Psoas muscle (tissue), 8 donors: ENCODE results near the gene ACTC1. TPM values are rescaled to one million over a fixed set of nuclear protein-coding genes. Genes with fewer than 3 reads are reported as not detected.

Experiments used
- ATAC-seq, 4 donors: fragments of 200-7000 bp; cut with Tn5 transposase; one replicate each; pipeline ENCODE4 v1.9.1; 2020; ENCODE audit warnings: moderate library complexity in 3 of 4, mild to moderate bottlenecking in 2 of 4
- DNase-seq, 2 donors: peaks; one replicate each; pipeline ENCODE4 v3.0.0-alpha.2; 2020
- H3K27ac ChIP-seq: fragments of 200-600 bp; one replicate; pipeline ENCODE4 v1.8.0; 2022
- H3K27me3 ChIP-seq, 3 donors: fragments of 200-600 bp in 1 of 3; one replicate each; pipeline versions ENCODE4 v1.6.1 to v1.8.0; 2013 to 2022; ENCODE audit warnings: low read length in 2 of 3, mild to moderate bottlenecking in 2 of 3, moderate library complexity in 1 of 3; ENCODE audit not compliant: insufficient read depth in 3 of 3
- H3K36me3 ChIP-seq, 2 donors: fragments of 200-600 bp in 1 of 2; one replicate each; pipeline versions ENCODE4 v1.6.1 to v1.8.0; 2013 to 2022; ENCODE audit warnings: low read depth in 1 of 2, mild to moderate bottlenecking in 1 of 2, moderate library complexity in 1 of 2; ENCODE audit not compliant: insufficient read depth in 1 of 2
- H3K4me1 ChIP-seq: fragments of 200-600 bp; one replicate; pipeline ENCODE4 v1.8.0; 2022
- H3K4me3 ChIP-seq: fragments of 200-600 bp; one replicate; pipeline ENCODE4 v1.8.0; 2022; ENCODE audit warnings: mild to moderate bottlenecking
- H3K9me3 ChIP-seq: fragments of 200-600 bp; one replicate; pipeline ENCODE4 v1.8.0; 2022
- CTCF ChIP-seq: fragments of 200-600 bp; IDR thresholded peaks from one replicate; pipeline ENCODE4 v1.8.0; 2022; ENCODE audit warnings: antibody characterized with exemption
- WGBS, 3 donors: extraction: QIAGEN DNeasy Blood & Tissue Kit; methylation state at CpG; one replicate each; pipeline versions ENCODE4 v1.1.6 to v1.1.7; 2013; 5-methylcytosine and 5-hydroxymethylcytosine counted together
- intact Hi-C, 2 donors: fragments of 100-400 bp; cut with DNase I; formaldehyde crosslinking; loops; one replicate each; pipeline versions ENCODE4 v1.11.0 to v1.14.2; 2022
- polyA plus RNA-seq, 3 donors: library from polyadenylated mRNA; stranded (reverse); fragments of 200-250 nt; gene quantifications; one replicate each; pipeline ENCODE4 v1.2.3, GENCODE V29; 2013
- total RNA-seq, 4 donors: library from RNA; stranded (reverse); fragmentation: NEBNext Ultra II Directional in 2 of 4; extraction: Animal tissue kit (Norgen Biotek cat#: 25700) in 2 of 4; gene quantifications; one replicate each; pipeline versions ENCODE4 v1.2.1 to v1.2.4, GENCODE V29; 2021 to 2023
- donor health status: healthy with polysubstance abuse.
- donor health status: DM: no; HTN: no; CAD: no; lungs with moderate emphysema.
- donor health status: Bipolar disorder and iron deficiency.
- donor health status: healthy.
- donor health status: DM: yes; HTN: yes; CAD: no.
- donor health status: DM: no; HTN: no; CAD: no.
- donor health status: DM: no; HTN: no; CAD: no.
- donor health status: DM: yes; HTN: yes; CAD: no.

The ACTC1 gene
- total and polyA plus RNA-seq, 7 donors: 33.5 to 3,379 (median 644) TPM

GRCh38 chr15:34769711-34770110, 25.6 kb downstream of the ACTC1 start:
- Histone ChIP-seq H3K4me1 (no peaks in the 10 kb centered on the region), H3K9me3 (no peaks in the 10 kb centered on the region), H3K27ac (no peak overlapping the region), H3K27me3 (no peaks in the 10 kb centered on the region), H3K36me3 (no peaks in the 10 kb centered on the region), H3K4me3 (no peak overlapping the region)
- TF ChIP-seq CTCF: no peak
- no peak for DNase-seq
- intact Hi-C loops: no loop called here
- WGBS, 3 donors: 59 to 84% (median 78%) methylated on average over 2 of the region's 2 CpGs
- no peak for ATAC-seq

- no peaks in the 10 kb centered on the region for H3K36me3 ChIP-seq
- ATAC-seq: no peak
- no peaks in the 10 kb centered on the region for H3K27me3 ChIP-seq
- no peak for DNase-seq
- H3K27ac ChIP-seq: no peak overlapping the region
- no peaks in the 10 kb centered on the region for H3K4me1 ChIP-seq
- H3K4me3 ChIP-seq: no peak overlapping the region
- intact Hi-C loops: no loop called here
- TF ChIP-seq CTCF: no peak
- no peaks in the 10 kb centered on the region for H3K9me3 ChIP-seq
These were observed 26.8 kb downstream of the ACTC1 start for GRCh38 chr15:34768530-34768929.

- Histone ChIP-seq H3K4me3 (no peak overlapping the region), H3K27ac (no peak overlapping the region), H3K9me3 (no peaks in the 10 kb centered on the region), H3K4me1 (no peaks in the 10 kb centered on the region), H3K36me3 (no peaks in the 10 kb centered on the region), H3K27me3 (no peaks in the 10 kb centered on the region)
- DNase-seq (no peak), ATAC-seq (no peak)
- WGBS, 3 donors: 52 to 70% (median 59%) methylated on average over 5 of the region's 5 CpGs
- intact Hi-C loops: no loop called here
- TF ChIP-seq CTCF: no peak
These were observed 29.6 kb downstream of the ACTC1 start for GRCh38 chr15:34765741-34766140.

- Histone ChIP-seq H3K27me3 (peaks cover 0 to 20% (median 8%) of the 10 kb centered on the region in 3 donors), H3K27ac (no peak overlapping the region), H3K36me3 (no peaks in the 10 kb centered on the region), H3K9me3 (no peaks in the 10 kb centered on the region), H3K4me3 (no peak overlapping the region), H3K4me1 (no peaks in the 10 kb centered on the region)
- intact Hi-C loops: loop anchor here in 1 of 2 donors (5.0 kb wide), 1 partner anchor 949 kb away; no protein-coding TSS in a partner anchor
- ATAC-seq (no peak), DNase-seq (no peak)
- TF ChIP-seq CTCF: no peak
- 57 to 77% (median 62%) methylated on average over 3 of the region's 3 CpGs for WGBS, 3 donors
These were observed 34.4 kb downstream of the ACTC1 start for GRCh38 chr15:34760909-34761308.

- intact Hi-C loops: loop anchor here in 1 of 2 donors (5.0 kb wide), 1 partner anchor 948 kb away; no protein-coding TSS in a partner anchor
- DNase-seq (no peak), ATAC-seq (no peak)
- Histone ChIP-seq H3K36me3 (no peaks in the 10 kb centered on the region), H3K27me3 (peaks cover 4 to 29% (median 8%) of the 10 kb centered on the region in 3 donors), H3K4me3 (no peak overlapping the region), H3K4me1 (no peaks in the 10 kb centered on the region), H3K9me3 (no peaks in the 10 kb centered on the region), H3K27ac (no peak overlapping the region)
- TF ChIP-seq CTCF: no peak
- 65 to 78% (median 75%) methylated on average over 2 of the region's 2 CpGs for WGBS, 3 donors
These were observed 35.4 kb downstream of the ACTC1 start for GRCh38 chr15:34759992-34760391.
